ENCODE measurements around the gene CASTOR1.

Gene CASTOR1

DNA sequence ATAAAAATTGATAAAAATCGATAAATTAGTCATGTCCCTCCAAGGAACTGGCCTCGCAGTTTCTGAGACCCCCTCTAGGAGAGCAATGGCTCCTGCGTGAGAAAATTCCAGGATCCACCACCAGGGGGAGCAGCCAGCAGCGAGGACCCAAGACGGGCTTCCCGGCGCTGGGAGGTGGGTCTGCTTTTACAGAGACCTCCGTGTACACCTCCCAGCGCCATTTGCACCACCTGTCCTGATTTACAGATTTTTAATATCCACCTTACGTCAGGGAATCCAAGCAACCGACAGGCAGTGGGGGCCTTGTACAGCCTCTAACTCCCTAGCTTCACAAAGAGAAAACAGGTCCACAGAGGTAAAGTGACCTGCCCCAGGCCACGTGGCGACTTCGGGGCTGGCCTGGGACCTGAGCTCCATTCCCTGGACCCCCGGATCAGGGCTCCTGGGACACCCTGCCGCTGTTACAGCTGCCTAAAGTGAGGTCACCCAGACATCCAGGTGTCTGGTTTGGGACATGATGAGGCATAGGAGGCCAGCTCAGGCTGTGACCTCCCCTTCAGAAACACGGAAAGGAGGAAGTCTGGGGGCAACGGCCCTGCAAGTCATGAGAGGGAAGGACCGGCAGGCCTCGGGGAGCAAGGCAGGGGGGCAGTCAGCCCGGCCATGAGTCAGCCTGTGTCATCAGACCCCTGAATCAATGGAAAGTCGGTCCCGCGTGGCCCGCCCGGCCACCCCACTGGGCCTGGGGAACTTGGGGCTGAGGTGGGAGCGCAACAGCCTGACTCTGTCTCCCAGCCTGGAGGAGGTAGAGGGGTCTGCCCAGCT lies 26.2 kb downstream of the CASTOR1 start:
- DNase-seq, result peak; percentile 81 to 89

DNA sequence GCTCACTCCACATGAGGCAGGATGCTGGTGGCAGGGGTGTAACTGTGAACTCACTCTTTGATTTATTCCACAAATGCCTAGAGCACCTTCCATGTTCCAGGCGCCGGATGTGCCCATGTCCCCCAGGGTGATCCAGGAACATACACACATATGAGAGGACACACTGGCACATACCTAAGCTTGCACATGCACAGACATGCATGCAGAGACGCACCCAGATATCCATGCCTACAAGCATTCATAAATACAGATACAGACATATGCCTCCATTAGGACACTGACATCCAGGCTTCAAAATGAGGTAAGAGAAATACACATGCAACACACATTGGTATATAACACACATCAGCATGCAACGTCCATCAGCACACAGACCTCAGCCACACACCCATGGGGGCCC lies 27.2 kb downstream of the CASTOR1 start:
- no peak for DNase-seq

DNA sequence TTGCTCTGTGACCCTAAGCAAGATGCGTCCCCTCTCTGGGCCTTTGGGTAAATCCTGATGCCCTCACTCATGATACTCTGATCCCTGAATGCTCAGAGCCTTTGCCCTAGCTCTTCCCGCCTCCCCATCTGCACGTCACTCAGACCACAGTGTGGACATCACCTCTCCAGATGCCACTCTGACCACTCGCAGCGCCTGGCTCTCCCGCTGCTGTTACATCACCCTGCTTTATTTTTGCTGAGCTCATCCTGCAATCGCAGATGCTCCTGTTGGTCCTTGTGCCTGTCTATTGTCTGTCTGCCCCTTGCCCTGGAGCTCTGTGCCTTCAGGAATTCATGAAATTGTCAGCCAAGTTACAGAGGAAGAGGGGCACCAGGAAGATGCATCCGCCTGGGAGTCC lies 28.2 kb downstream of the CASTOR1 start:
- DNase-seq, result peak; percentile 72 to 73

DNA sequence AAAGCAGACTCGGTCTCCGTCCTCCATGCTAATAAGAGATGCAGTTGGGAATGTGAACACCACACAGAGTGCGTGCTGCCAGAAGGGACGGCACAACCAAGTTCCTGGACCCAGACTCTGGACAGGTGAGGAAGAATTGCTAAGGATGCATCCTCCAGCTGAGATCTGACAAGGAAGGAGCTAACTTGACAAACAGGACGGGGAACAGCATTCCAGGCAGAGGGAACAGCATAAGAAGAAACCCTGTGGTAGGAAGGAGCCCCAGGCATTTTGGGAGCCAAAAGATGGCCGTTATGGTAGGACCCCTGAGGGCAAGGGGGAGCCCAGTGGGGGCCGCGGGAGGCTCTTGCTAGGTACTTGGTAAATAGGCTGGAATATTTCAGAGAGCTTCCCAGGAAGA lies 28.6 kb downstream of the CASTOR1 start:
- no peak for DNase-seq

DNA sequence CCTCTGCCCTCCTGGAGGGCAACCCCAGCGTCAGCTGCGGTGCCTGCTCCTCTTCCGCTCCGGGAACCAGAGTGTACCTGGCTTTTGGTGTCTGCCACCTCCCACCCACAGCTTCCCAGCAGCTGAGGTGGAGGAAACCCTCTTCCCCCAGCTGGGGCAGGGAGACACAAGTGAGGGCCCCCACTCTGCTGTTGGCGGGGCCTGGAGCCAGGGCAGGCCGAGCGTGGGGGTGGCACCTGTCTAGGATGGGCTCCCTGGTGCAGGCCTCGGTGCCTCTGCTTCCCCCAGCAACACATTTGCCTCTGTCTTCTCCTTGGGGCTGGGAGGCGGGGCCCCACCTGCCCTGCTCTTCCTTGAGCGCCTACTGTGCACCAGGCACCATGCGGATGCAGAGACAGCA lies 29.0 kb downstream of the CASTOR1 start:
- DNase-seq, result no peak

DNA sequence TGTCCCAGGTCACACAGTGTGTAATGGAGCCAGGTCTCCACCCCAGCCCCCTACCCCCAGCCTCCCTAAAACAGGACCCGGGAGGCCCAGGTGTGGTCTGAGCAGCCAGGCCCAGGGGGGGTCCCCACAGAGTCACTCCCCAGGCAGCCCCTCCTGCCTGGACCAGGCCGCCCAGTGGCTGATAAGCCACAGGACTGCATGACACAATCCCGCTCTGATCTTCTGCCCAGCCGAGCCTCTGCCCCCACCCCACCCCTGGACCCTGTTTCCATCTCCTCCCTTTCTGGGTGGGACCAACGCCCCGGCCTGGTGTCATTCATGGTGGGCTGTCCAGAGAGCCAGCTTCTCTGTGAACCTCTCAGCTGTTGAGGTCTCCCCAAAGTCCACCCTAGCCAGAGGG lies 35.0 kb downstream of the CASTOR1 start:
- no peak for DNase-seq

DNA sequence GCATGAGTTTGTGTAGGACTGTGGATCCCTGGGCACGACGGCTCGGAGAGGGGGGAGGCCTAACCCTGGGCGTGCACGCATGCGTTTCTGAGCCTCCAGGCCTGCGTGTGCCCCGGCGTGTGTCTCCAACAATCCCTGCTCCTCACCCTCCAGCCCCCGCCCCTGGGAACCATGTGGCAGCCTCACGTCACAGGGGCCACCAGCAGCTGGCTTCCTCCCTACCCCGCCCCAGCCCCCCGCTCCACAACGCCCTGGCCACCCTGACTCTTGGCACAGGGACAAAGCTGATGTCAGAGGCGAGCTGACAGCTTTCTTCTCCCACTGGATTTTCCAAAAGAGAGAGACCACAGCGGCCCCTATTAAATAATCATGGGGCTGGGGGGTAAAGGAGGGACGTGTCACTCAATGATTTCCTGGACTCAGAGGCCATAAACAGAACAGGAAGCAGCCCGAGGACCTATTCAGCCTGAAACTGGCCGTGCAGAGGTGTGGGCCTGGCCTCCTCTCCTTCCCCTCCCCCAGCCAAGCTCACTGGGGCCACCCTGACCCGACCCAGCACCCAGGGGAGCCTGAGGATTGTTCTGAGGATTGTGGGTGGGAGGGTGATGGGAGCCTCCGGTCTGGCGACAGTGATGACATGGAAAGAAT lies 36.0 kb downstream of the CASTOR1 start:
- DNase-seq, result no peak

DNA sequence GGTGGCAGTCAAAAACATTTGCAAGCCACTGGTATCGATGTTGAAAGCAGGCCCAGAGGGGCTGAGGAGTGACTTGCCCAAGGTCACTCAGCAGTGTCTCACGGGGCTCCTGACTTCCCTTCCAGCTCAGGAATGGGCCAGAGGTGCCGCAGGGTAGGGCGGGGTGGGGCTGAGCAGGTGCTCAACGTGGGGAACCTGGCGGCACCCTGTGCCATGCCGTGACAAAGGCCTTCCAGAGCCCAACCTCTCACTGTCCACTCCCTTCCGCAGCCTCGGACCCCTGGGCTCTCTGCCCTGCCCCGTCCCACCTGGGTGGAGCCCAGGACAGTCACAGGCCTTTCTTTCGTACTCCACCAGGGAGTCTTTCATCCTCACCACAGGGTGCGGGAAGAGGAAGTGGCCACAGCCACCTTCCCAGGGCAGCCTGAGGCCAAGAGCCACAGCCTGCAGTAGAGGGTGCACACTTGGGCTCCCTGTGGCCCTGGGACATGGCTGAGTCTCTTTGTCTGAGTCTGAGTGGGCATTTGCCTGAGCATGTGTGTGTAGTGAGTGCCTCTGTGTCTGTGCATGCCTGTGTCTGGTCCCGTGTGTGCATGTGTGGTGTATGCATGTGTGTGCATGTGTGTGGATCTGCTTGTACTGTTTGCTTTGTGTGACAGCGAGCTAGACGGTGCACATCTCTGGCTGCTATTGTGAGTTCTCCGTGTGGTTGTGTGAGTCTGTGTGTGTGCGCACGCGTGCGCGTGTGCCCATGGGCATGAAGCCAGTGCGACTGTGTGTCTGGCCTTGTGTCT lies 36.7 kb downstream of the CASTOR1 start:
- DNase-seq, result no peak

DNA sequence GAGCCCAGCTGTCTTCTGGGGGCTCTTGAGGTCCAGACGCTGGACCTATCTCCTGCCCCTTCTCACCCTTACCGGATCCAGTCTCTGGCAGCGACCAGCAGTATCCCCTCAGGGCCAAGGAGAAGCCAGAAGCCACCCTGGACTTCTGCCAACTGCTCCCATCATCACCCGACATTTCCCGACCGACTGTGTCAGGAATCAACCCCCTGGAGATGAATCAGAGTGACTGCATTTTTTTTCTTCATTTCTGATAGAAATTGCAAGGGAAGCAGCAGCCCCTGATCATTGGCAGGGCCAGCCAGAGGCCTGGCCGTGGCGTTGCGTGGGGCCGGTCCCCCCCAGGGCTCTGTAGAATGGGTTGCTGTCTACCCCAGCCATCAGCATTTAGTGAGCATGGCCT lies 37.6 kb downstream of the CASTOR1 start:
- no peak for DNase-seq

DNA sequence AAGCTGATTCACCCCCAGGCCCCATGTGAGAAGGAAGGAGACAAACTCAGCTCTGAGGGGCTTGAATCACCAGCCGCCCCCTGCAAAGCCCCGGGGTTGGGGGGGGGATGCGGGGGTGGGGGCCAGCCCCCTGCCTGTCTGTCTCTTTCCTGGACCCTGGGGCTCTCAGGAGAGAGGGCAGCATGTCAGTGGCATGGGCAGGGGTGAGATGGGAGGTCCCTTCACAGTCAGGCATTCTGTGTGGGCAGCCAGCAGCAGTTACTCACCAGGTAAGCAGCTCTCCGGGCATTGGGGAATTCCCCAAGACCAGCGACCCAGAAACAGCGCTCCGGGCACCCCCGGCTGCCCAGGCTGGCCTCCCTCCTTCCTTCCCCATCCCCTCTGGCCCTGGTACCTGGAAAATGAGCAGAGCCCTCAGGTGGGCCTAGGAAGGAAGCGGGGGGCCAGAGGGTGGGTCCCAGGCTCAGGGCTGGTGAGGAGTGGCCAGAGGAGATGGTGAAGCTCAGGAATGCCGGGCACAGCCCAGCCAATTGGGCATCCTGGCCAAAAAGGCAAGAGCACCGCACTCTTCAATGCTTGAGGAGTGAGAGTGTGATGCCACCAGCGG lies 38.5 kb downstream of the CASTOR1 start:
- DNase-seq, result peak in 1 of 2 donors; percentile 40

DNA sequence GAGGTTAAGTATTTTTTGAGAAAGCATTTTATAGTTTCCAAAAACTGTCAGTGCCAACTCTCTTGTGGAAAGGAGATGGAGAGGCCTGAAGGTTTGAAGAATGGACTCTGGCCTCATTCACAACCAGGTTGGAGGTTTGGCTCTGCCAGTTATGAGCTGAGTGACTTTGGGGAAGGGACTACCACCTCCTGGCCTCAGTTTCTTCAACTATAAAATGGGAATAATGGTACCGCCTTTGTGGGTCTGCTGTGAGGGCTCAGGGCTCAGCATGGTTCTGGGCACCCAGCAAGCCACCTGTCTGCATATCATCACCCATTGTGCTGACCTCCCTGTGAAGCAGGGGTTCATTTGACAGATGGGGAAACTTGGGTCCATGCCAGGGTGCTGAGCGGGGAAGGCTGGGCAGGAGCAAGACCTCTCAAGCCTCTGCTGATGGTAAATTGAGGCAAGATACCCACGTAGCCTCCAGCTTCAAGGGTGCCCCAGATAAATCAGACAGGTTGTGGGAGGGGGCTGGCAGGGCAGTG lies 39.2 kb downstream of the CASTOR1 start:
- no peak for DNase-seq

DNA sequence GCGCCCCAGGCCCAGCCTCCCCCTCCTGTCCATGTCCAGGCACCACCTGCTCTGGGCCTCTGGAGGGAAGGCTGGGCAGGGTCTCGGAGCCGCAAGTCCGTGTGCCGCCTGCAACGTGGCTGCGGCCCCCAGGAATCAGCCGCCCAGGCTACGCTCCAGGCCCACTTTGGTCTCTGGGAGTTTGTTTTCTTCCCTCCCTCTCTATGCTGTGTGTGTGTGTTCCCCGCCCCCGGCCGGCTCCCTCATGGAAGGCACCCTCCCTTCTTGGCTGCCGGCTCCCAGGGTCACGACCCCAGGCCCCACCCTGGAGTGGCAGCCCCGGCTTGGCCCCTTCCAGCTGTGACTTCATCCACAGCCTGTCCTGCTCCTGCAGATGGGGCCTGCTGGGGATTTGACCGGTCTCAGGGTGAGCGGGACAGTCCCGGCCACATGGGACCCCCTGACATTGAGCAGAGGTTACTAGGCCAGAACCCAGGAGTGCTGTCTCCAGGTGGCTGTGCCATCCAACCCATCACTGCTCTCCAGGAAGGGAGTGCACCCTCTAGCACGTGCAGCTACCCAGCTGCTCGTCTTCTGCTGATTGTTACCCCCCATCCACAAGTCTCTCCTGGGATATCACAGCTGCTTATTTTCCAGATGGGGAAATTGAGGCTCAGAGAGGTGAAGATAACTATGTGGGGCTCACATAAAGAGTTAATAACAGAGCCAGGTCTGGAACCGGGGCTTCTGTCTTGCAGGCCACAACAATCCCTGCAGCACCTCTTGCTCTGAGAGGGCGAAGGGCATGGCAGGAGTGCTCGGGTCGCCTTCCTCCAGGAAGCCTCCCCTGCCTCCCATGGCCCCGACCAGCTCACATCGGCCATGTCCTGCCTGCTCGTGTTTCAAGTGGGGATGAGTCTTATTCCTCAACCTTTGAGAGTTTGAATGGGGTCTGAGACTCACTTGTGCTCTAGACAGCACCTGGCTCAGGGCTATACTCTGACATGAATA lies 40.0 kb downstream of the CASTOR1 start:
- no peak for DNase-seq

DNA sequence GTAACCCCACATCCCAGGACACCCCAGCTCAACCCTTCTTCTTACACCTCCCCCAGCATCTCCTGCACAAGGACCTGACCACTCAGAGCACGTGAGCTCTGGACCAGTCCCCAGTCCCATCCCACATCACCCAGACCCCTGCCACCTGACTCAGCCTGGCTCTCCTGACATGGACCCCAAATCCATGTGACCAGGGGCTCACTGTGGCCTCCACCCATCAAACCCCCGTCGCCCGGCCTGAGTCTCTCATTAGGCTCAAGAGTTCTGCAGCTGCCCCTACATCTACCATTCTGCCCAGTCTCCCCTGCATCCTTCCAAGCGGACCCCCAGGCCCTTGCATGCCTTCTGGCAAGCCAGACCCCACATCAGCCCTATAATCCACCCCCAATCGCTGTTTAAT lies 40.8 kb downstream of the CASTOR1 start:
- no peak for DNase-seq

DNA sequence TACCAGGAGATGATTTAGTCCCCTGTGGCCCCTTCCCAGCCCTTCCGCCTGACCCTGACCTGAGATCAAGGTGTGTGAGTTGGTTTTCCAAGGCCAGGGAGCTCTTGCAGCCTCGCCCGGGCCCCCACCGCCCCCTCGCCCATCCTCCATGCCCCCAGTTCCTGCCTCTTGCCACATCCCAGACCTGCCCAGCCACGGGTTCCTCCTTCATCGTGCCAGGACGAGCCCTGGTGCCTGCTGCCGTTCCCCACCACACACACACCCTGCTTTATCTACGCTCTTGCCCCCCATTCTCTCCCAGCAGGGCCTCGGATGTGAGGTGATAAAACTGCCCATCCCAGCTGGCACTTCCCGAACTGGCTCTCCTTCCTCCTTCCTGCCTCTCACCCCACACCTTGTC lies 41.3 kb downstream of the CASTOR1 start:
- no peak for DNase-seq

DNA sequence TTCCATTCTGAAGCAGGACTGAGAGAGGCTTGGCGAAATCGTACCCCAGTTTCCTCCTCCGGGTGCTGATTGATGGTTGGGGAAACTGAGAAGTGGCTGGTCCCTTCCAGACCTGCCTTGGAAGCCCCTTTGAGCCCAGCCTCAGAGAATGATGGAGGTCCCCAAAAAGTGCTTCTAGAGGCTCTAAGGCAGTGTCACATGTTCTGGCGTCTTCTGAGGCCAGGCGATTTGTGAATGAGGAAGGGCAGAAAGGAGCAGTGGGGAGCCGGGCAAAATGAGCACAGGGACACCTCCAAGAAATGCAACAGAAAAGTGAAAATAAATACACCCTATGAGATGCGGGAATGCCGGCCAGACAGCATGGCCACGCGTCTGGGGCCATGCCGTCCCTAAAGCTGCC lies 41.7 kb downstream of the CASTOR1 start:
- no peak for DNase-seq

DNA sequence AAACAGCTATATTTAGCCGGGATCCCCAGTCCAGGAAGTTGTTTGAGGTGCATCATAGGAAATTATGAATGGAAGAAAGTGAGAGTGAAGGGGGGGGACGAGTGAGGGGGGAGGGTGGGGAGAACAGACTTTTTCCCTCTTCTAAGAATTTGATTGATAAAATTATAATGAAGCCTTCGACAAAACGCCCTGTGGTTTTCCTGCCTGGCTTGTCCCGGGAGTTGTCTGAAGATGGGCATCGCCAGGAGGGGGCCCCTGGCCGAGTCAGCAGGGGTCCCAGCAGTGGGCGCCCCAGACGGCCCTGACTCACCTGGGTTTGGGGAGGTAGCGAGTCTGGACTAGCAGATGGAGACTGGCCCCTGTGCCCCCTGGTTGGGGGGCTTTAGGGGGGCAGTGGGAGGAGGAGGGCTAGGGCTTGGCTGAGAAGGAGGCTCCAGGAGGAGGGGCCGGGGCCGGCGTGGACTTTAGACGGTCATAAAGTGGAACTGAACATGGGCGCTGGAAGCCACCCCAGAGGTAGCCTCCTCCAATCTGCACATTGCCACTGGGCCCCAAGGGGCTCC lies 42.4 kb downstream of the CASTOR1 start:
- no peak for DNase-seq

DNA sequence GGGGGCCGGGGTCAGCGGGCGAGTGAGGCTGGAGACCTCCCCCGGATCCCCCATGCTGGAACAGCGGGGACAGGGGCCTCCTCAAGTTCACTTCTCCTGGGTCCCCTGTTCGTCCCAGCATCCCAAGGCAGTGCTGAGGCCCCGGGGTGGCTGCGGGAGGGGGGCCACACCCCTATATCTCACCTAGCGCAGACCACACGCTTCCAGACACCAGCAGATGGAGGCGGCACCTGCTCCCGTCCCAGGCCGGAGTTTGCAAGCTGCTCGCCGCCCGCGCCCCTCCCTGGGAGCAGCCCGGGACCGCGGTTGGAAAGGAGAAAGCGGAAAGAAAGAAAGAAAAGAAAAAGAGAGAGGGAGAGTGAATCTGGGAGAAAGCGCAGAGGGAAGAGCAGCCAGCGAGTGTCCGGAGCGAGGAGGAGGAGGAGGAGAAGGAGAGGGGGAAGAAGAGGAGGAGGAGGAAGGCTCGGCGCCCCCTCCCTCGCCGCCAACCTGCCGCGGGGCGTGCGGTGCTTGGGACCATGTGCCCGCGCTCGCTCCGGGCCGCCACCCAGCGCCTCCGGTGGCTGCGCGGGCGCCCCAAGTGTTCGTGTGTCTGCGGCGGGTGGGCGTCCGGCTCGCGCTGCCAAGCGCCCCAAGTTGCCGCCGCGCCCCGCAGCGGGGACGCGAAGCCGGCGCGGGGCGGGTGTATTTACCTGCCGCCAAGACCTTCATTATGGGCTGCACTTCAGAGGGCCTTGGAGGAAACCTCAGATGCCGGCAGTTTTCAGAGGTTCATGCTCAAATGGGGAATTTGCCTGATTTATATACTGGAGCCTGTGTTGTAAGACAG lies 43.1 kb downstream of the CASTOR1 start, which contains the start of gene LIF:
LIF (minus strand) TSS at position 775 of the 829 bp plus-strand sequence; CDS start at position 711, 64 bp downstream.
- DNase-seq, result peak; percentile 38 to 59

DNA sequence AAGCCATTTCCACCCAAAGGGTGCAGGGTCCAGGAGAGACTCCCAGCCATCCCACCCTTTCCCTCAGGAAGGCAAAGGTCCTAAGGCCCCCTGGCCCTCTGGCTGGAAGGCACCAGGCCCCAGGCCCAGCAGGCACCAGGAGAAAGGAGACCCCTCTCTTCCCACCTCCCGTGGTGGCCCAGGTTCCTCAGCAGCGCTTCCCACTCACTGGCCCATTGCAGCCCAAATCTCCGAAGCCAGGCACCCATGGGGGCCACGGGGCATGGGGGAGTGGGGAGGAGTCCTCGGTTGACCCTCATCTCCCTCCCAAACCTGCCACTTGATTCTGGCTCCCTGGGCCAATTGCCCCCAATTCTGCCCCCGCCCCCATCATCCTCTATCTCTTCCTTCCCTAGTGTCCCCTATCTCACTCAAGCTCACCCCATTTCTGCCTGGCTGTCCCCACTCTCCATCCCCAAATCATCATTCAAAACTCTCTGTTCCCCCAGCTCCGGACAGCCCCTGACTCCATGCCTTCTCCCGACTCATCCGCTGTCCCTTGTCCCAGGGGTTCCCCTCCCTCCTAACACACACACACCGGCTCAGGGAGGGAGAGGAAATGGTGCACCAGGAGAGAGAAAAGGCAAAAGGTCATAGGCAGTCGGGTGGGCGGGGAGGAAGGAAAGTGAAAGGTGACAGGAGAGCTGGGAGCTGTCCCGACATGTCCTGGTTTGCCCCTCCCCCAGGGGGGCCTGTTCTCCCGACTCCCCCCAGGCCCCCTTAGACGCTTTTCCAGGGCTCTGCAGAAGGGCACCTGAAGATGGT lies 43.9 kb downstream of the CASTOR1 start:
- DNase-seq, result no peak

DNA sequence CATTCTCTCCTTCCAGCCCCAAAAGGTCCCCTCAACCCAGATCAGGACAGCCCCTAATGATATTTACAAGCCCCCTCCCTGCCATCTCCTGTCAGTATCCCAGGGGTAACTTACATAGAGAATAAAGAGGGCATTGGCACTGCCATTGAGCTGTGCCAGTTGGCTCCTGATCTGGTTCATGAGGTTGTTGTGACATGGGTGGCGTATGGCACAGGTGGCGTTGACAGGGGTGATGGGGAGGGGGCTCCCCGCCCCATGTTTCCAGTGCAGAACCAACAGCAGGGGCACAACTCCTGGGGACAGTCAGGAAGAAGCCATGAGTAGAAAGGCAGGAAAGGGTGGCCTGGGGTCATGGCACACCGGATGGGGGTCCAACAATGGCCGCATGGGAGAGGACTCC lies 44.7 kb downstream of the CASTOR1 start:
- DNase-seq, result no peak

All from inflammatory macrophage treated with lipopolysaccharide for 1 hour (primary cell).